CD4-positive, alpha-beta T cell treated with Interleukin-1 beta for 1 hour (primary cell): Measurements from ENCODE around the gene HNRNPL.
"Not testable (repeated sequence)": the region's sequence is repeated elsewhere in the genome, so short reads cannot be mapped to it uniquely, and the experiment has no call there.

Source experiments
- DNase-seq, 2 donors: peaks; one replicate each; pipeline ENCODE4 v3.0.0-alpha.2; 2020 to 2022

The HNRNPL gene

GRCh38 chr19:38849860-38850435 lies at the start of gene HNRNPL:
Gene HNRNPL, minus strand, starts transcription at chr19:38849986. Its CDS starts 20 bp downstream, at chr19:38849966.
- DNase-seq: peak; percentile 100

GRCh38 chr19:38898788-38899446 lies 49.1 kb upstream of the HNRNPL start:
- no peak for DNase-seq

DNA sequence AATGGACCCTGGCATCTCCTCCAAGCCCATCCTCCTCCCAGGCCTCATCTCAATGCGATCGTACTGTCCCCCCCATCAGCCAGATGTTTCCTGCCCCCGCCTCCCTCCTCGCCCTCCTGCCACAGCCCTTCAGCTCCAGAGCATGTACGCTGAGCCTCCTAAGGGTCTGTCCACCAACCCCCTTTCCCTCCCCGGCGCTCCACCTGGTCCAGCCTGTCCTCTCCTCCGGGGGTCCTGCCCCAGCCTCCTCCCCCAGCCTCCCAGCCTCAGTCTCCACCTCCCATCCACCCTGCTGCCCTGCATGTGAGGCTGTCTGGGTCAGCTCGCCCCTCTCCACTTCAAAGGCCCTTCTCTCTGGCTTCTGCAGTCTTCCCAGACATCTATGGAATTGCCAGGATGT lies 45.2 kb upstream of the HNRNPL start:
- no peak for DNase-seq

- DNase-seq: no peak
Observed at GRCh38 chr19:38893341-38893771, 43.6 kb upstream of the HNRNPL start.

DNA sequence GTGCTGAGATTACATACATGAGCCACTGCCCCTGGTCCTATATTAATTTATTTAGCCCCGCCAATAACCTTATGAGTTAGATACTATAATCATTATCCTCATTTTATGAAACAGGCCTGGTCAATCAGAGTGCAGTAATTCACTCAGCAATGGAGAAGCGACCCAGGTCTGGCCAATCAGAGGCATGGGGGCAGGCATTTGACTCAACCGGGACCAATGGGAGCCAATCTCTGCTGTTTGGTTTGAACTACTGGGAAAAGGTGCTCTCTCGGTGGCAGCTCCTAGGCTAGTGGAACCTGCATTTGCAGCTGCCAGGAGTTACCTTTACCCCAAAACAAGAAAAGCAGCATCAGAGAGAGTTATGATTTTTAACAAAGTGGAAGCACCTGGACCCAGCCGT lies 43.1 kb upstream of the HNRNPL start:
- no peak for DNase-seq

DNA sequence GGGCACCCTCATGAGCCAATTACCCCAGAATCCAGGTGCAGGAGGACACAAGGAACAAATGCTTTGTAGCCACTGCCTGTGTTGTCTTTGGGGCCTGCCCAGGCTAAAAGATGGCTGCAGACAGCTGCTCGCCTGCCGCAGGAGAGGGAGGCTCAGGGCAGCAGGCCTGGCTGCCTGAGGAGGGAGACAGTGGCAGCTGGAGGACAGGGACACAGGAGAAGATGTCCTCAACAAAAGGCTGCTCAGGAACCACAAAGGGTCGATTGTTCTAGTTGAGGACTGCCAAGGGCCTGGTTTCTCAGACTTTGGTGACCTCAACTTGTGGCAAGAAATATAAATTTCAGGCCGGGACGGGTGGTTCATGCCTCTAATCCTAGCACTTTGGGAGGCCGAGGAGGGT lies 42.0 kb upstream of the HNRNPL start:
- DNase-seq: no peak

DNA sequence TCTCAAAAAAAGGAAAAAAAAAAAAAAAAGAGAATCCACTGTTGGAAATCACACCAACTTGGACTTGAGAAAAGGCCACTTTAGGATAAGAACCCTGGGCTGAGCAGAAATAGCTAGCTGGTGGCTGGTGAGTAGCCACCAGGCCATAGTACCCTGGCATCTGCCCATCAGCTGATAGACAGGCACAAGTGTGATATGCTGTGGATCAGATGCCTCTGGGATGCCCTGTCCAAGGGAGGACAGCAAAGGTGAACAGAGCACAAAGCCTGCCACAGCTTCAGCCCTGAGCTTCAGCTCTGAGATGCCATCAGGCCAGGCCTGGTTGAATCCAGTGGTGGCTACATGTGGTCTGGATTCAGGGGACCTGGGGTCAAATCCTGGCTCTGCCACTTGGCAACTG lies 40.9 kb upstream of the HNRNPL start:
- no peak for DNase-seq

DNA sequence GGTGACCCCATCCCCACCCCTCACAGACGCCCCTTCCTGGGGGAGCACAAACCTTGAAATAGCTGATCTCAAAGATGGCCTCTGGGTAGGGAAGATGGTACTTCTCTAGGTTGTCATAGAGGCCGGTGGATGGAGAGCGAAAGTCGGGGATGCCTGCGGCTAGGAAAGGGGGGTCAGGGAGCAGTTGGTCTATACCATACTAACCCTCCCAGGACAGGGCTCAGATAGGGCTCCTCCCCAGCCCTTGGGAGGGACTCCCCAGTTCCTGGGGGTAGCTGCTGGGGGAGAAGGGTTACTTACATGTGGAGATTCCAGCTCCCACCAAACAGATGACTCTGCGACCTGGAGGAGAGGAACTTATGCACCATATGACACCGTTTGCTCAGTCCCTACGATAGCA lies 40.0 kb upstream of the HNRNPL start:
- DNase-seq: no peak

- DNase-seq: no peak
Observed at GRCh38 chr19:38888876-38889275, 39.1 kb upstream of the HNRNPL start.

DNA sequence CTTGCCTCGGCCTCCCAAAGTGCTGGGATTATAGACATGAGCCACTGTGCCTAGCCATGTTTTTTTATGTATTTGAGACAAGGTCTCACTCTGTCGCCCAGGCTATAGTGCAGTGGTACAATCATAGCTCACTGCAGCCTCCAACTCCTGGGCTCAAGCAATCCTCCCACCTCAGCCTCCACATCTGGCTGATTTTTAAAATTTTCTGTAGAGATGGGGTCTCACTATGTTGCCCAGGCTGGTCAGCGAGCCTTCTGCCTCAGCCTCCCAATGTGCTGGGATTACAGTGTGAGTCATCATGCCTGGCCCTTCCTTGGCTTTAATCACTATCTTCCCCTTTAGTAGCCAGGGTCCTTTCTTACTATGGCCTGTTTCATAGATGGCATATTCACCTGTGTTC lies 34.9 kb upstream of the HNRNPL start:
- not testable (repeated sequence) for DNase-seq

DNA sequence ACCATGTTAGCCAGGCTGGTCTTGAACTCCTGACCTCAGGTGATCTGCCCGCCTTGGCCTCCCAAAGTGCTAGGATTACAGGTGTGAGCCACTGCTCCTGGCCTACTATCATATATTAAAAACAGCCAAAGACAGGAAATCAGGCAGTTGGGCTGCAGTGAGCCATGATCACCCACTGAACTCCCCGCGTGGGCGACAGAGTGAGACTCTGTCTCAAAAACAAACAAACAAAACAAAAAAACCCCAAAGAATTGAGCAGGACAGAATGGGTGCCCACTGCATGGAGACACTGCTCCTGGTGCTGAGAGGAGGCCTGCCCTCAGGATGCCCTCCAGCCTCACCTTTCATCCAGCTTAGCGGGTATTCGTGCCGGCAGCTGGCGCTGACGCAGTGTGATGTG lies 33.5 kb upstream of the HNRNPL start:
- no peak for DNase-seq

GRCh38 chr19:38880882-38881609 lies 31.3 kb upstream of the HNRNPL start:
- no peak for DNase-seq

DNA sequence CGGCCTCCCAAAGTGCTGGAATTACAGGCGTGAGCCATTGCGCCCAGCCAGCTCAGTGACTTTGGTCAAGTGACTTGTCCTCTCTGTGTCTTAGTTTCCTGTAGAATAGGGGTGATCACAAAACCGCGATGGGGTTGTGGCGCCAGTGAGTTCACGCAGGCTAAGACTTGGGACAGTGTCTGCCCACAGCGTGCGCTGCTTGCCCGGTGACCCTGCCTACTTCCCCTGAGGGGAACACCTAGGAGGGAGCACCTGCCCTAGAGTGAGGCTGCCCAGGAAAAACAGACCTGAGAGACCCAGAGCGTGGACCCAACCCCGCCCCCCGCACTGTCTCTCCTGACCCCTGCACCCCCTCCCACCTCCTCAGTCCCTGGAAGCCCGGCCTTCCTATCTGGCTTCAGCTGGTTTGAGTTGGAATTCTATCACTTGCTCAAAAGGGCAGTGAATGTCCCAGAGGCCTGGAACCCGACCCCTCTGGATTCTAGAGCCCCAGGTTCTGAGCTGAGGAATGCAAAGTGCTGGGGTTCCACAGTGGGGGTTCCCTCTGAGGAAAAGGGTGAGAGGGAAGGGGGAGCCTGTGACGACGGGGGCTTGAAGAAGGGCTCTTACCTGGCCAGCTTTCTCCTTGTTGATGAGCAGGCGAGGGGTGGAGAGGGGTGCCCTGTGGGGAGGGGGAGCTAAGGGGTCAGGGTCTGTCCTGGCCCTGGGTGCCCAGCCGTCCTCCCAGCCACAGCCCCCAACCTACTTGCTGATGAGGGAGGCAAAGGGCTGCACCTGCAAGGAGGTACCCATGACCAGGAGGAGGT lies 30.5 kb upstream of the HNRNPL start:
- no peak for DNase-seq

DNA sequence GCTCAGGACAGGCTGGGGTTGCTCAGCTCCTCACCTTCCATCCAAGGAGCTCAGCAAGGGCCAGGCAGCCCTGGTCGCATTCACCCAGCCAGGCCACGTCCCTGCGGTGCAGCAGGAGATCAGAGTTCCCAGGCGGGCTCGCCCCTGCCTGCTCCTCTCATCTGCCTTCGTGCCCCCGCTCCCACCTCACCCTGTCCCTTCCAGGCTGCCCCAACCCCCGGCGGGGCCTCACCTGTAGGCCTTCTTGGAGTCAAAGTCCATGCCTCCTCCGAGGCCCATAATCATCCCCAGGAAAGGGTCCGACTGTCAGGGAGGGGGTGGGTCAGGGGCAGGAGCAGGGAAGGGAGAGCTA lies 29.6 kb upstream of the HNRNPL start:
- no peak for DNase-seq

DNA sequence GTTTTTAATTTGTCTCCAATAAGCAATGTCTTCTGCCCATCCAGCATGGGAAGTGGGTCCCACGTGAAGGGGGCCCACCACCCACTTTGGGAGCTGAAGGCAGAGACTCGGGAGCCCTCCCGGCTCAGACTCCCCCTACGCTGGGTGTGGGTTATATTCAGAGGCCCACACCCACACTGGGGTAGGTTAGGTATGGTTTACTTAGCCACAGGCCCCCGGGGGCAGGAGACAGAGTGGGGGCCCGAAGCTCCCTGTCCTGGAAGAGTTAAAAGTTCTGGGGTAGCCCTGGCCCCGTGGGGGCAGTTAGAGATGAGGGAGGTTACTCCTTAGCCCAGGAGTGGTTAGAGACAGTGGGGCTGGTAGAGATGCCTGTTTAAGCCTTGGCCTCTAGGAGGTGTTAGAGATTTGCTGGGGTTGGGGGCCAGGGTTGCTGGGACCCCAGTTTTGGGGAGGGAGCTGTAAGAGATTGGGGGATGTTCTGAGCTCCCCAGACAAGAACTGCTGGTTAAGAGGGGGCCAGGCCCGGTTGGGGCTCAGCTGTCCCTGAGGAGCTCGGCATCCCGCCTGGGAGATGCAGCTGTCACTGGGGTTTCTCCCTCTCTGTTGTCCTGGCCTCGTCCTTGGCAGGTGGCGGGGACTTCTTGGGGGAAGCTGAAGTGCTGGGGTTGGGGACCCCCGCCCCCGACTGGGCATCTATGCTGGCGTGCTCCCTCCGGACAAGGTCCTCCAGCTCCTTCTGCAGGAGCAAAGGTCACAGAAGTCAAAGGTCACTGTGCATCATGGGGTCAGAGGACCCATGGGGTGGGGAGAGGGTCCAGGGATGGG lies 29.0 kb upstream of the HNRNPL start:
- no peak for DNase-seq

DNA sequence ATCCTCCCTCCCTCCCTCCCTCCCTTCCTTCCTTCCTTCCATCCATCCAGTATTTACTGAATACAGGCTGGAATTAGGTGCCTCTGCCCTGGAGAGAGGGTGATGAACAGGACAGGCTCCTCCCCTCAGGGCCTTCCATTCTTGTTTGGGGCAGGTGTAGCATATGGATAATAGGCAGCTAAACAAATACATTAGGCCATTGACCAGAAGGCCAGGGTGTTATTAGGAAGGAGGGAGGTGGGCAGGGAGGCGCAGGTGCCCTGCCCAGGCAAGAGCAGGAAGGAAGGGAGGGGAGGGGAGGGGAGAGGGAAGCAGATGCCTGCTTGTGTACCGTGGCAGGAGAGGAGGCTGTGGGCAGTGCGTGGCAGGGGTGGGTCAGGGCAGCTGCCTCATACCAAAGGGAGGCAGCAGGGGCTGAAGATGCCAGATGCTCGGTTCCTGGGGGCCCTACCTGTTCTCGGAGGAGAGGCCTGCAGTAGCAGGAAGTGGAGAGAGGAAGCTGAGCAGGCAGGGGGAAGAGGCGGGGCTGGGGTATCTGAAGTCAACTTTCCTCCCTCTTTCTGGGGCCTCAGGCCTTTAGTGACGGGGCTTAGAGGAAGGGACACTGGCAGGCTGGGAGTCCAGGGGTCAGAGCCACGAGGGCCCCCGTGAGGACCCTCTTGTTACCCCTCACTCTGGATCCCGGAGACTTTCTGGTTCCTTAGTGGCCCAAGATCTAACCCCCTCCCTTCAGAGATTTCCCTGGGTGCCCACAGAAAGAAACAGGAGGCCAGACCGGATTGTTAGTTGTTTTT lies 28.2 kb upstream of the HNRNPL start, which contains the start of gene RINL:
Gene RINL (minus strand): TSS at position 495 of the 794 bp plus-strand sequence. CDS start 1,533 bp downstream, outside the sequence.
- peak; percentile 75 to 81 for DNase-seq

DNA sequence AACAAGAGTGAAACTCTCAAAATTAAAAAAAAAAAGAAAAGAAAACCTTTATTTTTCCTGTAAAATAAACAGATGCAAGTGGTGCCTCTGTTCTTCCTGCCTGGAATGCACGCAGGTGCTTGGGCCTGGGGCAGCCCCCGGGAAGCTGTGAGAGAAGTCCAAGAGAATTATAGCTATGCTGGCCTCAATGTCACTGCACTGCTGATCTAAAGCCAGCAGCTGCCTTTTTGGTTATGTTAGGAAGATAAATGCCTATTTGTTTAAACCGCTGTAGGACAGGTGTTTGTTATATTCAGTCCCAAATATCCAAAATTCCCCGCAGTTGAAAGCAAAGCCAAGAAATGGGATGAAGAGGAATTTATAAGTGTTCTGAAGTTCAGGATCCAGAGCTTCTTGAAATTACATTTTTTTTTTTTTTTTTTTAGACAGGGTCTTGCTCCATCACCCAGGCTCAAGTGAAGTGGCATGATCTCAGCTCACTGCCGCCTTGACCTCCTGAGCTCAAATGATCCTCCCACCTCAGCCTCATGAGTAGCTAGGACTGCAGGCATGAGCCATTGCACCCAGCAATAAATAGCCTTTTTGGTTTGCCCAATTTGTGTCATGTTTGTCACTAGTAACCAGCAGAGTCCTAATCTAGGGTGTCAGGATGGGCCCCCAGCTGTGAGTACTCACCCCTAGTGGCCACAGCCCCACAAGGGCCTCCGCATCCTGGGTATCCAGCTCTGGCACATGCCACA lies 26.0 kb upstream of the HNRNPL start:
- no peak for DNase-seq

DNA sequence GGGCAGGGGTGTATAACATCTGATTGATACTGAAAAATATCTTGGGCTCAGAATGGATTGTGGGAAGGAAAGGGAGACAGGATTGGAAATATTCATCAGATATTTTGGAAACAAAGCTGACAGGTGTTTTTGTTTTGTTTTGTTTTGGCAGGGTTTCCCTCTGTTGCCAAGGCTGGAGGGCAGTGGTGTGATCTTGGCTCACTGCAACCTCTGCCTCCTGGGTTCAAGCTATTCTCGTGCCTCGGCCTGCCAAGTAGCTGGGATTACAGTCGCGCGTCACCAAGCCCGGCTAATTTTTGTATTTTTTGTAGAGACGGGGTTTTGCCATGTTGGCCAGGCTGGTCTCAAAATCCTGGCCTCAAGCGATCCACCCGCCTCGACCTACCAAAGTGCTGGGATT lies 23.6 kb upstream of the HNRNPL start:
- DNase-seq: not testable (repeated sequence)

GRCh38 chr19:38870612-38871011 lies 20.8 kb upstream of the HNRNPL start:
- DNase-seq: no peak

GRCh38 chr19:38869836-38870607 lies 20.2 kb upstream of the HNRNPL start:
- DNase-seq: peak; percentile 96
